OCI-LY3 (cell line): Measurements from ENCODE around the gene IL16.

Source experiments
- EZH2phosphoT487 ChIP-seq: fragments of 200-600 bp; shearing (Covaris generic); IDR thresholded peaks from 2 replicates; pipeline ENCODE4 v1.6.1; 2018; ENCODE audit warnings: antibody characterized with exemption, mixed run types, low read depth
- TF ChIP-seq, protein P1 (sequence below): fragments of 200-600, 300-600 bp; sonication (generic); IDR thresholded peaks from 2 replicates; pipeline ENCODE4 v1.5.1; 2014; ENCODE audit warnings: antibody characterized with exemption, low read length, low read depth

DNA sequence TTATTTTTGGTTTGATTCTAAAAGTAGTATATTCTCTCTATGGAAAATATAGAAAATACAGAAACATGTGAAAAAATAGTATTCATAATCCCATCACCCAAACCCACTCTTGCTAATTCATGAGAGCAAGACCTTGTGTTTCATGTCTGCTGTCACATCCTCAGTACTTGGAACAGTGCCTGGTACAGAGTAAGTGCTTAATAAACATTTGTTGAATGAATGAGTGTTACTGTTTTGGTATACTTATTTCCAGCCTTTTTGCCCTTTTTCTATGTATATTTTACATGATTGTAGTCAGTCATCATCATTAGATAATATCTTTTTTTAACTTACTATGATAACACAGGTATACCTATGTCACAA is 59.3 kb downstream of the IL16 start:
- TF ChIP-seq, protein P1, sequence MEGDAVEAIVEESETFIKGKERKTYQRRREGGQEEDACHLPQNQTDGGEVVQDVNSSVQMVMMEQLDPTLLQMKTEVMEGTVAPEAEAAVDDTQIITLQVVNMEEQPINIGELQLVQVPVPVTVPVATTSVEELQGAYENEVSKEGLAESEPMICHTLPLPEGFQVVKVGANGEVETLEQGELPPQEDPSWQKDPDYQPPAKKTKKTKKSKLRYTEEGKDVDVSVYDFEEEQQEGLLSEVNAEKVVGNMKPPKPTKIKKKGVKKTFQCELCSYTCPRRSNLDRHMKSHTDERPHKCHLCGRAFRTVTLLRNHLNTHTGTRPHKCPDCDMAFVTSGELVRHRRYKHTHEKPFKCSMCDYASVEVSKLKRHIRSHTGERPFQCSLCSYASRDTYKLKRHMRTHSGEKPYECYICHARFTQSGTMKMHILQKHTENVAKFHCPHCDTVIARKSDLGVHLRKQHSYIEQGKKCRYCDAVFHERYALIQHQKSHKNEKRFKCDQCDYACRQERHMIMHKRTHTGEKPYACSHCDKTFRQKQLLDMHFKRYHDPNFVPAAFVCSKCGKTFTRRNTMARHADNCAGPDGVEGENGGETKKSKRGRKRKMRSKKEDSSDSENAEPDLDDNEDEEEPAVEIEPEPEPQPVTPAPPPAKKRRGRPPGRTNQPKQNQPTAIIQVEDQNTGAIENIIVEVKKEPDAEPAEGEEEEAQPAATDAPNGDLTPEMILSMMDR: no peak
- TF ChIP-seq EZH2phosphoT487: no peak
